AG10803 (cell line): ENCODE data around the gene FAM131C.
"Not testable (repeated sequence)": the region's sequence is repeated elsewhere in the genome, so short reads cannot be mapped to it uniquely, and the experiment has no call there.

Source experiments
- DNase-seq: peaks from one replicate; pipeline ENCODE4 v3.0.0; 2010; ENCODE audit warnings: low read depth
- H3K4me3 ChIP-seq: 2 replicates; pipeline ENCODE4 v1.5.1; 2011; ENCODE audit warnings: mild to moderate bottlenecking, low read length, control low read depth
- TF ChIP-seq, protein P1 (sequence below): conservative IDR thresholded peaks from 2 replicates; pipeline ENCODE4 v1.5.1; 2011; ENCODE audit warnings: mild to moderate bottlenecking, low read length, control low read depth, inconsistent platforms

The FAM131C gene

DNA sequence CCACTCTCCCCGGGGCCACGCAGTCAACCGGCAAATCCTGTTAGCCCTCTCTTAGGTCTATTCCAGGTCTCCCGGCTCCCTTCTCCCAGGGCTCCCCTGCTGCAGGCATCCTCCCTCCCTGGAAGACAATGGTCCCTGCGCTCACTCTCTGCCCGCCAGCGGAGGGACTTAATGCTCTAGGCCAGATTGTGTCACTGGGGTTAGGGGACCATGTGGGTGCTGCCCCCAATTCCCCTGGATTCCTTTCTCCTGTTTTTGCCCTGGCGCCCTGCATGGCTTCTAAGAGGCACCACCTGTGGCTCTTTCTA is 8.2 kb downstream of the FAM131C start:
- TF ChIP-seq, protein P1, sequence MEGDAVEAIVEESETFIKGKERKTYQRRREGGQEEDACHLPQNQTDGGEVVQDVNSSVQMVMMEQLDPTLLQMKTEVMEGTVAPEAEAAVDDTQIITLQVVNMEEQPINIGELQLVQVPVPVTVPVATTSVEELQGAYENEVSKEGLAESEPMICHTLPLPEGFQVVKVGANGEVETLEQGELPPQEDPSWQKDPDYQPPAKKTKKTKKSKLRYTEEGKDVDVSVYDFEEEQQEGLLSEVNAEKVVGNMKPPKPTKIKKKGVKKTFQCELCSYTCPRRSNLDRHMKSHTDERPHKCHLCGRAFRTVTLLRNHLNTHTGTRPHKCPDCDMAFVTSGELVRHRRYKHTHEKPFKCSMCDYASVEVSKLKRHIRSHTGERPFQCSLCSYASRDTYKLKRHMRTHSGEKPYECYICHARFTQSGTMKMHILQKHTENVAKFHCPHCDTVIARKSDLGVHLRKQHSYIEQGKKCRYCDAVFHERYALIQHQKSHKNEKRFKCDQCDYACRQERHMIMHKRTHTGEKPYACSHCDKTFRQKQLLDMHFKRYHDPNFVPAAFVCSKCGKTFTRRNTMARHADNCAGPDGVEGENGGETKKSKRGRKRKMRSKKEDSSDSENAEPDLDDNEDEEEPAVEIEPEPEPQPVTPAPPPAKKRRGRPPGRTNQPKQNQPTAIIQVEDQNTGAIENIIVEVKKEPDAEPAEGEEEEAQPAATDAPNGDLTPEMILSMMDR, result no peak
- no peak overlapping the region for H3K4me3 ChIP-seq
- DNase-seq, result no peak

DNA sequence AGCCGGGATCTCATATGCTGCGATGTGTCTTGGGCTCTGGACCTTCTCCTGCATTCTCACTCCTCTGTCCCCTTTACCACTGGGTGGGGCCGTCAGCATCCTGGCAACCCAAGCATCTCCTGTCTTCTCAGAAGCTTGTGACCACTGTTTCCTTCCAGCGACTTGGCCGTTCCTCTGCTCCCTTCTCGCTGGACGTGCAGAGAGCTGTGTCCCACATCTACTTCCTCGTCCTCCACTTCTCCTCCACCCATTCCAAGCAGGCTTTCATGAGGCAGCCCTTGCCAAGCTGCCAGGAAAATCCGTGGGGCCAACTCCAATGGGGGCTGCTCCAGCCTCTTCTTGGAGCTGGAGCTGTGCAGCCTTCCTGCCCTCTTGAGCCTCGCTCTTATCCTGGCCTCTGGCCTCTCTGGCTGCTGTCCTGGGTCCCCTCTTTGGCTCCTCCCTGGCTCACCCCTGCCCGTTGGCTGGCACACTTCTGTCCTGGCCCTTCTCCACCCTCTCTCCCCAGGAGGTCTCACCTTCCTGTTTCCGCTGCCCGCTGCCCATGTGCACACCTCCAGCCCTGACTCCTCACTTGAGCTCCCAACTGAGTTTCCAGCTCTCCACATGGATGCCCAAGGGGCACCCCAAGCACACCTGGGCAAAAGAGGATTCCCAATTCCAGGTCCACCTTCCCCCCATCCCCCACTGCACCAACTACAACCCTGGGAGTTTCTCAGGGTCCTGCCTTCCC is 8.7 kb downstream of the FAM131C start:
- H3K4me3 ChIP-seq, result no peak overlapping the region
- no peak for DNase-seq
- TF ChIP-seq, protein P1, result no peak

DNA sequence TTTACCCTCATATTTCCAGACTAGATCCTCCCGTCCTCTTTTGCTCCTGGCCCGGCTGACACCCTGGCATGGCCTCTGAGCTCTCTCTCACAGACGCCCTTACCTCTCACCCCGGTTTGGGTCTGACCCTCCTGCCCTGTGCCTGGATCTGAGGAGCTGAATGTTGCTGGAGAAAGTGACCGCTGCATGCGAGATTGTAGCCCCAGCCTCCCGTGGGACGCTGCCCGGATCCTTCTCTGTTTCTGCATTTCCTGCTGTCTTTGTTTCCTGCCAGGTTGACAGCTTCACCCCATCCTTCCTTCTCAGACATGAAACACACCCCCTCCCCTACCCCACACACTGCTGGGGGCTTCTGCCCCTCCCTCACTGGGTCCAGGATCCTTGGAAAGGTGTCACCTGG is 9.5 kb downstream of the FAM131C start:
- no peak for DNase-seq
- no peak overlapping the region for H3K4me3 ChIP-seq
- TF ChIP-seq, protein P1, result no peak

DNA sequence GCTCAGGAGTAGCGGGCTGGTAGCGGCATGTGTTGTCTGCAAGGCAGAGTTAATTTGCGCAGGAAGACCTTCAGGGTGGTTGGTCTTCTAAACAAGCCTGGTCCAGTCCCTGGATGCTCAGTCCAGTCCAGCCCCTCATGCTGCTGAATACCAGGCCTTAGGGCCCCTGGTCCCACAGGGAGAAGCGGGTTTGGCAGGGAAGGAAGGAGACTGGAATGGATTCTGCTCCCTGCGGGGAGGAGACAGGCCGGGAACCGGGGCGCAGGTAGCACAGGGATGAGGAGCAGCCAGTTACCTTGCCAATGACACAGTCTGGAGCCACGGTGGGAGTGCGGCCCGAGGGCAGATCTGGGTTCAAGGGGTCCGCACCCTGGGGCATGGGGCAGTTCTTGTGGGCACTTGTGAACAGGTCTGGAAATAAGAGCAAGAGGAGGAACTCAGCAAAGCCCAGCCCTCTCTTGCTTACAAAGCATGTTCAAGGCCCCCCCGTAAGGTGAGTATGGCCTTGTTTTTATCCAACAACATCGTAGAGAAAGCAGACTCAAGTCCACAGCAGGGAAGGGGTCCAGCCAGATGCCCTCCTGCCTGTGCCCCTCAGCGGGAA is 10.1 kb downstream of the FAM131C start:
- DNase-seq, result no peak
- TF ChIP-seq, protein P1, result no peak
- H3K4me3 ChIP-seq, result no peak overlapping the region

DNA sequence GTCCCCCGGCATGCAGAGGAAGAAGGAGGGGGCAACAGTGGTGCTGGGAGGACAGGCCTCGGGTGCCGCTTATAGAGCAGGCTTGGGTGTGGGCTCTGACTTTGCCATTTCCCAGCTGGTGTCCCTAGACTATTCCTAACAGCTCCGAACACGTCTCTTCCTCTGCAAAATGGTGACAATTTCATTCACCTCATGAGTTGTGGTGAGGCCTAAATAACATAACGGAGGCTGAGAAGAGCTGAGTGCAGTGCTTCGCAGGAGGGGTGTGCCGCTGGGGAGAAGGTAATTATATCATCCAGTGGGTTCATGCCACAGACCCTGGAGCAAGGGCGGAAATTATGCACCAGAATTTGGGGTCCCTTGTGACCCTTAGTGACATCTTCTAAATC is 10.8 kb downstream of the FAM131C start:
- not testable (repeated sequence) for DNase-seq, H3K4me3 ChIP-seq

DNA sequence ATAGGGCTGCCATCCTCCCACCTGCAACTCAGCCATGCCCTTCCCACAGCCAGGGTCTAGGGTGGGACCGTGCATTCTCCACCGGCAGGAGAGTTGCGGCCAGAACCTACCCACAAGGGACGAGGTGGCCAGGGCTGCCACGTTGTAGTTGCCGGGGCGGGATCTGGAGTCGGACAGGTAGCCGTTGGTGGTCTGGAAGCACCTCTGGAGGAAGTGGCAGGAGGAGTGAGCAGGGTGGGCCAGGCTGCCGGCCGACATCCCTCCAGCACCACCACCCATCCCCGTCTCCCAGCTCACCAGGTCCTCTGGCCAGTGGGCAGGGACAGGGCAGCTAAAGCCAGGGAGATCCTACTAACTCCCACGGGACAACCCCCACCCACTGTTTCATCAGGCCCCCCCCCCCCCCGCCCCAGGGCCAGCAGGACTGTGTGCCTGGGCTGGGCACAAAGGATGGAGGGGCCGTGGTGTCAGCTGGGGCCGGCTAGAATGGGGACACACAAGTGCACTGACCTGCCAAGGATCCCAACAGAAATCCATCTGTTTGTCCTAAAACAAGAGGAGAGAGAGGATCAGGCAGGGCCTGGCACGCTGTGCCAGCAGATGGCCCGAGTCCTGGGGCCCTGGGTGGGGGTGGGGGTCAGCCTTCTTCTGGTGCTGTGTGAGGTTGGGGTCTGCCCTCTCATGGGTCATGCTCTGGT is 11.3 kb downstream of the FAM131C start:
- H3K4me3 ChIP-seq, DNase-seq: not testable (repeated sequence)

DNA sequence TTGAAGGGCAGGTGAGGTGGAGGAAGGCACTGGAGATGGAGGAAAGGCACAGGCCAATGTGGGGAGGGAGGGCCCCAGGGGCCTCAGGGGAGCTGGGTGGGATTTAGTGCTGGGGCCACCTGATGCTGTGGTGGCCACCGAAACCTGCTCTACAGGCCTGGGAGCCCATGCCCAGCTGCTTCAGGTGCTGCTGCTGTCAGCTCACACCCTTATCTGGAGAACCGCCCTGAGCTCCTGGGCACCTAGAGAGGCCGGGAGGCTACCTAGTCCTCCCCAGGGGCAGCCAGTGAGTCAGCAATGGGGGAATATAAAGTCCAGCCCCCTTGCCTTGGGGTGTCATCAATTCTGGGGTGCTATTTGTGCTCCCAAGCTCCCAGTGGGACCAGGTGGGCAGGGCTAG is 12.2 kb downstream of the FAM131C start:
- TF ChIP-seq, protein P1, result no peak
- DNase-seq, result no peak
- no peak overlapping the region for H3K4me3 ChIP-seq

DNA sequence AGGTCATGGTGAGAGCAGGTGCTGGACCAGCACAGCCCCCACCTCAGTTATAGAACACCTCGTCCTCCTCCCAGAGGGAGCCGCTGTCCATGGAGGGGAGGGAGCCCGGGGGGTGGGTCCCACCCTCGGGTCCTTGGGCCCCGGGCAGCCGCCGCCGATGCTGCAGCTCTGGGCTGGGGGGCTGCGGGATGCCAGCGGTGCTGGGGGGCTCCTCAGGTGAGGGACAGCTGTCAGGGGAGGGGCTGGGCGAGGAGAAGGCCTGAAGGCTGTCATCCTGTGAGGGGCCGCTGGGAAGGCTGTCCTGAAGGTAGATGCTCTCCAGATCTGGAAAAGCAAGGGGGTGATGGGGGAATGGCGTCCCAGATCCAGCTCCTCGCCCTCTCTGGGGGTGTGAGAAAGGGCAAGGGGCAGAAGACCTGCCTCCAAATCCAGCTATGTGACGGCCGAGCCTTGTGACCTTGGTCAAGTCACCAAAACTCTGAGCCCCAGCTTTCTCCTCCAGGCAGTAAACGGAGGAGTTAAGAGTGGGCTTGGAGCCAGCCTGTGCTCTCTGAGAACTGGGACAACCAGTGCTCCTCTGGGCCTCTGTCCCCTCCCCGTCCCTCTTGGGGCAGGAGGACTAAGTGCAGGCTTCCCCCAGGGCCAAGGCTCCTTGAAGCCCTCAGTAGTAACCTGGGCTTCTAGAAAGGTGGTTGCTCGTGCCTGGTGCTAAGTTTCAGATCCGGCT is 14.9 kb downstream of the FAM131C start:
- not testable (repeated sequence) for DNase-seq, H3K4me3 ChIP-seq

DNA sequence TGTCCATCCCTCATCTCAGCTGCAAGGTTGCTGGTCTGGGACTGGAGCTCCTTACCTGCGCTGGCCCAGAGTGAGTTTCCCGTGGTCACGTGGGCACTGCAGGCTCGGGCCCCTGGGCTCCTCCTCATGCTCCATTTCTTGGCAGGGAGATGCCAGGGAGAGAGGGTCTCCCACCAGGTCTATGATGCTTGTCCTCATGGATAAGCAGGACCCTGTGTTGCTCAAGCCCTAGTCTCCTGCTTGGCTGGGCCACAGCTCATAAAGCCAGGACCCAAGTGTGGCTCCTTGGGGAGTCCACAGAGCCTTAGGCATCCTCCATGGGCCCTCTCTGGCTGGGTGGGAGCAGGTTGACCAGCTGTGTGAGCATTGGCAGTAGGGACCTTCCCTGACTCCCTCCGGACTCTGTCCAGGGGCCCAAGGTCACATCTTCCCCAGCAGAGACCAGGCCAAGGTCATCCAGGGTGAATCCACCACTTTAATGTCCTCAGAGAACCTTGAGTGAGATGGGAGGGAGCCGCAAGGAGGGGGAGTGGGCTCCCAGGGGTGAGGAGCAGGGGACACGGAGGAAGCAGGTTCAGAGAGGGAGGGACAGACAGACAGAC is 16.0 kb downstream of the FAM131C start:
- not testable (repeated sequence) for DNase-seq, H3K4me3 ChIP-seq

DNA sequence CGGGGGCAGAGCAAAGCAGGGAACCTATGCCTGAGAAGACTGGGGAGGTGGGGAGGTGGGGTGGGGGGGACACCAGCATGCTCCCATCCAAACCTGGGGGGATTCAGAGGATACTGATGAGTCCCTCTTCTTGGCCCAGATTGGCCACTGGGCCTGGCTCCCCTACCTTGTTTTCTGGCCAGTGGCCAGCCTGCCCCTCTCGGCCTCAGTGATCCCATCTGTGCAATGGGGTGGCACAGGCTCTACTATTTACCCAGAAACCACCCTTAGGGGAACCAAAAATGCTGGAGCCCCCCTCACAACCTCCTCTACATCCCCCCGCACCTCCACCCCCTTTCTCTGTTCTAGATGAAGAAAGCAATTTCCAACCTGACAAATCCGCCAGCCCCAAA is 16.9 kb downstream of the FAM131C start:
- H3K4me3 ChIP-seq, DNase-seq: not testable (repeated sequence)
